ENCODE measurements around the gene RBMY1F.
"Not testable (repeated sequence)": the region's sequence is repeated elsewhere in the genome, so short reads cannot be mapped to it uniquely, and the experiment has no call there.

GRCh38 chrY:22130494-22130893, 52.2 kb downstream of the RBMY1F start:
- not testable (repeated sequence) for TF ChIP-seq CTCF, POLR2A (IDR thresholded peaks at IDR 0.05)

Data from adrenal gland (tissue), 5 donors.